ENCODE results near the gene SVIL. TPM values are rescaled to one million over a fixed set of nuclear protein-coding genes. Genes with fewer than 3 reads are reported as not detected.
"Not testable (repeated sequence)": the region's sequence is repeated elsewhere in the genome, so short reads cannot be mapped to it uniquely, and the experiment has no call there.

The SVIL gene
- total RNA-seq, 3 donors from 2014 or later, result 25.8 to 69.5 (median 60.6) TPM

- H3K9me3 ChIP-seq, result no peaks in the 10 kb centered on the region
- TF ChIP-seq POLR2A (IDR thresholded peaks at IDR 0.05), result no peak
- TF ChIP-seq, protein P1, sequence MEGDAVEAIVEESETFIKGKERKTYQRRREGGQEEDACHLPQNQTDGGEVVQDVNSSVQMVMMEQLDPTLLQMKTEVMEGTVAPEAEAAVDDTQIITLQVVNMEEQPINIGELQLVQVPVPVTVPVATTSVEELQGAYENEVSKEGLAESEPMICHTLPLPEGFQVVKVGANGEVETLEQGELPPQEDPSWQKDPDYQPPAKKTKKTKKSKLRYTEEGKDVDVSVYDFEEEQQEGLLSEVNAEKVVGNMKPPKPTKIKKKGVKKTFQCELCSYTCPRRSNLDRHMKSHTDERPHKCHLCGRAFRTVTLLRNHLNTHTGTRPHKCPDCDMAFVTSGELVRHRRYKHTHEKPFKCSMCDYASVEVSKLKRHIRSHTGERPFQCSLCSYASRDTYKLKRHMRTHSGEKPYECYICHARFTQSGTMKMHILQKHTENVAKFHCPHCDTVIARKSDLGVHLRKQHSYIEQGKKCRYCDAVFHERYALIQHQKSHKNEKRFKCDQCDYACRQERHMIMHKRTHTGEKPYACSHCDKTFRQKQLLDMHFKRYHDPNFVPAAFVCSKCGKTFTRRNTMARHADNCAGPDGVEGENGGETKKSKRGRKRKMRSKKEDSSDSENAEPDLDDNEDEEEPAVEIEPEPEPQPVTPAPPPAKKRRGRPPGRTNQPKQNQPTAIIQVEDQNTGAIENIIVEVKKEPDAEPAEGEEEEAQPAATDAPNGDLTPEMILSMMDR (IDR thresholded peaks at IDR 0.05), result no peak
- no peak for TF ChIP-seq POLR2AphosphoS5 (IDR thresholded peaks at IDR 0.05)
- DNase-seq (ENCODE audit: low spot score in 2 of 2), result no peak
- no peak overlapping the region for H3K4me3 ChIP-seq
- H3K4me1 ChIP-seq, result no peaks in the 10 kb centered on the region
- no peaks in the 10 kb centered on the region for H3K36me3 ChIP-seq
- H3K27me3 ChIP-seq, result no peaks in the 10 kb centered on the region
- intact Hi-C loops (cut with DNase I; ENCODE audit: low total_unique reads), result no loop called here
- no peak overlapping the region for H3K27ac ChIP-seq
Measured at GRCh38 chr10:29569795-29570194, 65.0 kb downstream of the SVIL start.

DNA sequence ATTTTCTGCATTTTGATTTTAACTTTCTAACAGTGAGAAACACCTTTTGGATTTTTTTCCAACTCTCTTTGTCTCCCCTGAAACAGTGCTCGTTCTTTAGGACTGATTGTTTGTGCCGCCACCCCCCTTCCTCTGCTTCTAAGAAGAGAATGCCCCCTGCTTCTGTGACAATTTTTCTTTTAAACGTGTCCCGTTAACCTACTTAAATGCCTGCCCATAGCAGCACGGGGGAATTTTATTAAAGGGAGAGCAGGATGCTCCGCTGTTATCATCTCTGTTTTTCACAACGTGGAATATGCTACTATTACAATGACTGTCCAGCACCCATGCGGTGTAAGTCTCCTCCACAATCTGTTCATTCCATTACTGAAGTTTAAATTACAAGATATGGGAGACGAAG, 67.8 kb downstream of the SVIL start:
- Histone ChIP-seq H3K4me3 (no peak overlapping the region), H3K4me1 (no peaks in the 10 kb centered on the region), H3K9me3 (no peaks in the 10 kb centered on the region), H3K27ac (no peak overlapping the region), H3K36me3 (no peaks in the 10 kb centered on the region), H3K27me3 (no peaks in the 10 kb centered on the region)
- TF ChIP-seq POLR2AphosphoS5 (IDR thresholded peaks at IDR 0.05), result no peak
- no peak for TF ChIP-seq POLR2A (IDR thresholded peaks at IDR 0.05)
- TF ChIP-seq, protein P1 (IDR thresholded peaks at IDR 0.05), result no peak
- no peak for DNase-seq (ENCODE audit: low spot score in 2 of 2)
- intact Hi-C loops (cut with DNase I; ENCODE audit: low total_unique reads), result no loop called here

DNA sequence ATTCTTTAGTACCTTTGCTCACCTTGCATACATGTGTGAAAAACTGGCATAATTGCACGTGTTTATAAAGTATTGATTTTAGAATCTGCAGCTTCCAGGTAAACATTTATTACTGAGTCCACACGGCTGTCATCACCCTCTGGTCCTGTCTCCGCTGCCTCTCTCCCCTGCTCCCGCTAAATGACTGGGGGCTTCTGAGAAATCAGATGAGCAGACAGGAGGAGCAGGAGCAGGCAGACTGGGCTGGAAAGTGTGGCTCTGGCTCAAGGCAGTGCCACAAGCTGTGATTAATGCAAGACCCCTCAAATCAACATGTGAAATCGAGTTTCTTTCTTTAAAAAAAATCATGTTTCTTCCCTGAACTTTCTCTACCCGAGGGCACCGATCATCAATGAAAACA, 68.6 kb downstream of the SVIL start:
- H3K9me3 ChIP-seq; H3K4me3 ChIP-seq; H3K27me3 ChIP-seq; H3K36me3 ChIP-seq; DNase-seq (ENCODE audit: low spot score in 2 of 2); intact Hi-C loops (cut with DNase I; ENCODE audit: low total_unique reads); H3K27ac ChIP-seq; H3K4me1 ChIP-seq: not testable (repeated sequence)

- Histone ChIP-seq H3K36me3 (no peaks in the 10 kb centered on the region), H3K9me3 (no peaks in the 10 kb centered on the region), H3K4me3 (no peak overlapping the region), H3K27me3 (no peaks in the 10 kb centered on the region), H3K4me1 (no peaks in the 10 kb centered on the region), H3K27ac (no peak overlapping the region)
- intact Hi-C loops (cut with DNase I; ENCODE audit: low total_unique reads), result no loop called here
- no peak for DNase-seq (ENCODE audit: low spot score in 2 of 2)
- TF ChIP-seq POLR2AphosphoS5 (IDR thresholded peaks at IDR 0.05), result no peak
- TF ChIP-seq, protein P1 (IDR thresholded peaks at IDR 0.05), result no peak
- TF ChIP-seq POLR2A (IDR thresholded peaks at IDR 0.05), result no peak
Measured at GRCh38 chr10:29563420-29564035, 71.2 kb downstream of the SVIL start.

DNA sequence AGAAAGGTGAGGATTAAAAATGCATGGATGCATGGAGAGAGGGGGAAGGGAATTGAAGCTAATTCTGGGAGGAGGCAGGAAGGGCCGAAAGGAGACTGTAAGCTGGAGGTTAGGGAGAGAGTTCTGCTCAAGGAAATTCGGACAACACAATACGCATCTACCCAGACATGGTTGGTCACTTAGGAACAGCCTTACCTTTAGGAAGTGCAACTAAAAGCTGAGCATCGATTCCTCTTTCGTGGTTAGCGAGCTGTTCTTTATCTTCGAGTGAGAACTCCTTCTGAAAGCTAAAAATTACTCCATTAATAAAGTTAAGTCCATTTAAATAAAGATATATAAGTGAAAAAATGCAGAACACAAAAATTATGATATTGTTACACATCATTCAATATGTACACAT, 71.8 kb downstream of the SVIL start:
- H3K27ac ChIP-seq; H3K4me1 ChIP-seq; DNase-seq (ENCODE audit: low spot score in 2 of 2); intact Hi-C loops (cut with DNase I; ENCODE audit: low total_unique reads); H3K27me3 ChIP-seq; H3K9me3 ChIP-seq; H3K4me3 ChIP-seq; H3K36me3 ChIP-seq: not testable (repeated sequence)

DNA sequence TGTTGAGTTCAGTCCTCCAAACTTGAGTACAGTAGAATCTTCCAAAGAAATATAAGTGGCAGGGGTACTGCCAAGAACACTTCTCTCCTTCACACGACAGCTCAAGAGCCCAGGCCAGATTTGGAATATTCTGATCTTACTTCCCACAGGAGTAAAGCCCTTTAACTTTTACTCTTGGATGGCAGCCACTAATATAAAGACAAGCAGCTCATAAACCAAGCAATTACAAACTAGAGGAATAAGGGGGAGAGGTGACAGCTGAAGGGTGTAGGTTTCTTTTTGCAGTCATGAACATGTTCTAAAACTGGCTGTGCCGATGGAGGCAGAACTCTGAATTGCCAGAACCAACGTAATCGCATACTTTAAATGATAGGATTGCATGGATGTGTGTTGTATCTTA, 74.8 kb downstream of the SVIL start:
- no peak overlapping the region for H3K4me3 ChIP-seq

More for the DNA sequence above, 74.8 kb downstream of the SVIL start:
- DNase-seq (ENCODE audit: low spot score in 2 of 2), result no peak
- Histone ChIP-seq H3K27me3 (no peaks in the 10 kb centered on the region), H3K4me1 (no peaks in the 10 kb centered on the region), H3K9me3 (no peaks in the 10 kb centered on the region), H3K36me3 (no peaks in the 10 kb centered on the region), H3K27ac (no peak overlapping the region)
- intact Hi-C loops (cut with DNase I; ENCODE audit: low total_unique reads), result no loop called here
- TF ChIP-seq POLR2AphosphoS5 (IDR thresholded peaks at IDR 0.05), result no peak
- no peak for TF ChIP-seq POLR2A (IDR thresholded peaks at IDR 0.05)
- TF ChIP-seq, protein P1 (IDR thresholded peaks at IDR 0.05), result no peak
